IPS-NIHi7 (cell line): ENCODE measurements around the gene PTGR3.
"Not testable (repeated sequence)": the region's sequence is repeated elsewhere in the genome, so short reads cannot be mapped to it uniquely, and the experiment has no call there.

Experiments
- DNase-seq: peaks from one replicate; pipeline ENCODE4 v3.0.0; 2012; ENCODE audit warnings: mixed read lengths; ENCODE audit errors: extremely low spot score

The PTGR3 gene

DNA sequence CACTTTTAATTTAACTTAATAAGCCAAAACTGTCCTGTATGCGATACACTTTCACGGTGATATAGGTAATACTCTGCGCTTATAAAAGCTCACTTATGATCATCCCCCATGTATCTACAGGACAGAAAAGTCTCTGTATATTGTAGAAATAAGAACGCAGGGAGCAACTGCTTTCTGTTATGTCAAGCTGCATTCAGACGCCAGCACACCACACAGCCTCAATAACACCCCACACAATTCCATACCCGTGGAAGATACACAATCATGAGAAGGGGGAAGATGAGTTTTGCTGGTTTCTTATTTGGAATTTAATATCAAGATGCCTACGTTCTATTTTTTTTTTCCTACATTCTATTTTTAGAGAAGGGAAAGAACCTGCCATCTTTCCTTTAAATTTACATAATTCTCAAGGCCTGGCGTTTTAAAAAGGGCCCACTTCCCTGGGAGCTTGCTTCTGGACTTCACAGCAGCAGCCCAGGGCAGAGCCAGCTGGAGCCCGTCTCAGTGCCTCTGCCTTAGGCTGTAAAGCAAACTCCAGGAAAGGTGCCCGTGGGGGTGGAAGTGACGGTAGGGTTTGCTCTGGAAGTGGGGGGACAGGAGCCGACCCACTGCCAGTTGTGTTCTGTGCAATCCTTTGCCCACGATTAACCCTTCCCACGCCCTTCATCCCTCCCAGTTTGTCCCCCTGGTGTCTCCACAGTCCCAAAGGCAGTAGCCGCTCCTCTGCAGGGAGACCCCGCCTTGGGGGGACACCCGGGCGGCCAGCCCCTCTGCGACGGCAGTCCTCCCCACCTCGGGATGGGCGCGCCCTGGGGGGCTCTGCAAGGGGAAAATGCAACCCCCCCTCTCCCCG lies 5.3 kb downstream of the PTGR3 start:
- no peak for DNase-seq

DNA sequence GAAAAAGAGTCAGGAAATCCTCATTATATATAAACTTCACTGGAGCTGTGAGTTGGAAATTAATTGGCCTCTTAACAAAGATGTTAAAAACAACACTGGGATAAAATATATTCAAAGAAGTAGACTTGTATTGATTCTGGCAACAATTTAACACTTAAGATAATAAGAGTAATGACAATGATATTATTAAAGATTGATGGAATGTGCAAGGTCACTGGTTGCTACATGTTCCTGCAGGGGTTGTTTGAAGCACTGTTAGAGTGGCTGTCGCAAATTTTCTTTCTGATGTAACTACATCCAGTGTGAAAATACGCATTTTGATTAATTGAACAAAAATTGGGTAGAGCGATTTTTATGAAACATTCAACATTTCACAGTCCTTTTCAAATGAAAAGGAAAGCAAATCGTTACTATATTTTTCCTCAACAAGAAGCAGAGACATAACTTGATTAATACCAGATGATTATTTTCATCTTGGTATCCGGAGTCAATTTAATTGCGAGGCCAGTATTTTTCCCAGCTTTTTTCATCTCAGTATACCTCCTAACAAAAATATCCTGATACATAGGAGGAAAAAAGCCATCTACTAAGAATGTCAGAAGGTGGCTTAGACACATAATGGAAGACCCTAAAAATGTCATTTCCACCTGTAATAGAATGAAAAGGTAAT lies 6.1 kb downstream of the PTGR3 start:
- DNase-seq = no peak

GRCh38 chr18:75201282-75202270 lies 7.4 kb downstream of the PTGR3 start:
- no peak for DNase-seq

- DNase-seq = no peak
Observed at GRCh38 chr18:75200605-75201280, 8.2 kb downstream of the PTGR3 start.

DNA sequence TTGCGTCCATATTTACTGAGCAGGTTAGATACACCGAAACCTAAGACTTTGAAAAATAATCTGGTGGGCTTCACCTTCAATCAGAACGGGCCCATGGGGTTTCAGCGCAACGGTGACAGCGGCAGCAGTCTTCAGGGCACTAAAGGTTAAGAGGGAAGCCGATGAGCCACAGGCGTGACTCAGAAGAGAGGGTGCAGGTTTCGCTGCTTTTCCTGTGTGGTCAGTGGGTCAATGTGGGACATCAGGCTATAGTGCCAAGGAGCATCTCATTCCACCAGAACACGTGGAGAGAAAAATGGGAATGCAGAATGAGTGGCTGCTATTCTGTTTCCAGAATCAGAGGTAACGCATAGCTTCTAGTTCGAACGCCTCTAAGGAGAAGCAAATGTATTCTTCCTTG lies 8.9 kb downstream of the PTGR3 start:
- no peak for DNase-seq

DNA sequence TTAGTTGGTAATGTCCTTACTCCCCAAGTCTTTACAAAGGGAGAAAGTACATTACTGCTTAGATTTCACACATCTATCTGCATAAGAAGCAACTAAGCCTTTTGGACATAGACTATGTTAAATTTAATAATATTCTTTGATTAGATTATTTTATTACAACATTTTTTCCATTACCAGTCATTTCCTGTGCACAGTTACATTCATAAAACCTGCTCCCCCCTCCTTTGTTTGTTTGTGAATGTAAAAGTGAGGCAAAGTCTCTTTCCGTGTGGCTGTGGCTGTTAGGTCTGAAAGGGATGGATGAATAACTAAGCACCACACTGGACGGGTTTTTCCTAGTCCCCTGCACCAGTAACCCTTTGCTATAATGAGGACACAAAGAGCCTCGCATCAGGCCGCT lies 9.6 kb downstream of the PTGR3 start:
- DNase-seq = no peak

DNA sequence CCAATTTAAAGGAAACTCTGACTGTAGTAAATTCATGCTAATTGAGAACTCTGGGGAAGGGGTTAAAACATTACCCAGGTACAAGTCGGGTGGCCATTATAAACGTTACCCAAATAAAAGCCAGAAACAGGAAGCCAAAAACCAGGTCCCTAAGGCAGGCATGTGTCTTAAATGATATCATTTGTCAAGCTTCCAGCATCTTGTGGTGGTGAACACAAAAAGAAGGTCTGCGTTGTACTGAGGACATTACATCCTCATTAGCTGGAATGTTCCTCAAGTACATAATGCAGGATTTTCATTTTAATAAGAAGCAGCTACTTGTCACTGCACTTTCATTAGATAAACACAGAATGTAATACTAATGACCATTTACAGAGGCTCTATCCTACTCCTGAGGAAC lies 10.9 kb downstream of the PTGR3 start:
- no peak for DNase-seq

DNA sequence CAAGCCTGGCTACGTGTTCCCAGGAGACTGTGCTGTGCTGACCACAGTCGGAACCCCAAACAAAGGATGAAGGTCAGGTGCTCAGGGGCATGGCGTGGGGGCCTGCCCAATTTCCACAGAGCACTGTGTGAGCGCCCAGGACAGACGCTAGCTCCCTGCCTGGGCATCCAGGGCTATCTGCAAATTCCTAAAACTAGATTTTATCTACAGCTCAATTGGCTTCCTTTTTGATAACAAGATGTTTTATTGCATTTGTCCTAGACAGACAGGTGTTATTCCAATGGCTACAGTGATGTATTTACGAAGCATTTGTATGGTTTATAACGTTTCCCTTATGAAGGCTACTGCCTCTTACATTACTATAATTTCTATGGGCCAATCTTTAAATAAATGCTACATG lies 16.0 kb downstream of the PTGR3 start:
- DNase-seq = no peak

GRCh38 chr18:75189696-75190095 lies 19.2 kb downstream of the PTGR3 start:
- DNase-seq = no peak

- DNase-seq = not testable (repeated sequence)
Observed at GRCh38 chr18:75187702-75188101, 21.2 kb downstream of the PTGR3 start.

DNA sequence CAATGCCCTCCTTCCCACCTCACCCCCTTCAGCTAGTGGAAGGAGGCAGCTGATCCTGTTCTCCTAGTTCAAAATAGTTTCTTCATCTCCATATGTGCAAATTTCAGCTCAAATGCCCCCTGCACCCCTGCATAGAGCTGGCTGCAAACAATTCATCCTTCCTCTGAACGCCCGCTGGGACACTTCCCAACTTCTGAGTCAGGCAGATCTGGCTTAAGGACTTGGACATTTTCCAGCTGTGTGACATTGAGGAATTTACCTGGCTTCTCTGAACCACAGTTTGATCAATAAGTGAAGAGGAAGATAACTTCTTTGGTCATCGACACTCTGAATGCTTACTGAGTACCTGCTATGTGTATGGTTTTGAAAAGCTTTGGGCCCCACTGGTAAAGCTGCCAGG lies 23.5 kb downstream of the PTGR3 start:
- no peak for DNase-seq

- DNase-seq = no peak
Observed at GRCh38 chr18:75183973-75184493, 24.9 kb downstream of the PTGR3 start.

DNA sequence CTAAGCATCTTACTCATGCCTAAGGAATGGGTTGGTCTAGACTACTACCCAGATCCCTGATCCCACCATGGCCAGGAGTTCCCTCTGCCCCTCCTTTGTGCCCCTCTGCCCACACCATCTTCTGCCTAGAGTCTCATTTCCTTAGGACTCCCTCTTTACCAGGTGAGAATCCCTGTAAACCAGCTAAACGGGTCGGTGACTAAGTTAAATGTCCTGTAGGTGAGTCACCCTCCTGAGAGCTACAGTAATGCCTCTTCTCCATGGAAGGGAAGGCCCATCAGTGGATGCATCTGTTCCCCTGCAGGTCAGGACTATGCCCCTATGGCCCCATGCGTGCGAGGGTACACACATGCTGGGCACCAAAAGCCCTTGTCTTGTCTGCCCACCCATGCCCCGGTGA lies 25.4 kb downstream of the PTGR3 start:
- DNase-seq = no peak

DNA sequence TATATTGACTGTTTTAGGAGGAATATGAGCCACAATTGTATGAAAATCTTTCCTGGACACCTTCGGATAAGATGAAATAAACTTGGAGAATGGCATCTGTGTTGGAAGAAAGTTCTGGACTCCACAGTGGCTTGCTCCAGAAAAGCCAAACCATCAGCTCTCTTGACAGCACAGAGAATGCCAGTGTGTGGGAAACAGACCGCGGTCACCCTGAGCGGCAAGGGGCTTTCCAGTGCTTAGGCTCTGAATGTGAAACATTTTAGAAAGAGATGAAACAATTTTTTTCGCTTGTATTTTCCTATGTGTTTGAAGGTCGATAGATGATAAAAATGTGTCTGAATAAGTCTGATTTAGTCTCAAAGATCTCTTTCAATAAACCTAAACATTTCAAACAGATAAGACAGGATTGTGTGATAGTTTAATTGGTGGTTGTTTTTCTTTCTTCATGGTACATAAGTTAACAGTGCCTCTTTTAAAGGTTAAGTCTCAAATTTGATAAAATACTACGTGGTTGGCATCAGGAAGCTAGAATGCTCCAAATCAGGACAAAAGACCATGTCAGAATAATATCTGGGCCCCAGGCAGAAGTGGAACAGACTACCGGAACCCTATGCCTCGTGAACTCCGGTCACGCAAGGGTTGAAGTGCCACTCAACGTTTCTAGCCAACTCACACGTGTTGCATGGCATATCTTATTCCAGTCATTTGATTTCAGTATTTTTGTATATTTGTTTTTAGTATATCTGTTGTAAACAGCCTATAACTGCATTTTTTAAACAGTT lies 28.9 kb downstream of the PTGR3 start:
- DNase-seq = no peak

DNA sequence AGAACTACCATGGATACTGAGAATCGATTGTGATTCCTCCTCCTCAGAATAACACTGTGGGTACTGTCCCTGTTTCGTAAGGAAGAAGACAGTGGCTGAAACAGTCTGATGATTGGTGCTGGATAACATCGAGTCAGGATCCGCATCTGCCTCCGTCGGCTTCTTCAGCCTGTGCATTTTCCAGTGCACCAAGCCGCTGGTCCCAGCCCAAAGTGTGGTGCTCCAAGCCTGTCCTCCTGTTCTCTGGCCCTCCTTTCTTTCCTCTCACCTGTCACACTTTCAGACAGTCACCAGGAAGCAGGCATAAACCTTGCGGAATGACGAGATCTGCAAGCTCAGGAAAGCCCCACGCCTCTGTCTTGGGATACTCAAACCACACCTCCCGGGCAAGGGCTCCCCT lies 30.6 kb downstream of the PTGR3 start:
- DNase-seq = no peak

GRCh38 chr18:75176849-75177248 lies 32.1 kb downstream of the PTGR3 start:
- DNase-seq = no peak

DNA sequence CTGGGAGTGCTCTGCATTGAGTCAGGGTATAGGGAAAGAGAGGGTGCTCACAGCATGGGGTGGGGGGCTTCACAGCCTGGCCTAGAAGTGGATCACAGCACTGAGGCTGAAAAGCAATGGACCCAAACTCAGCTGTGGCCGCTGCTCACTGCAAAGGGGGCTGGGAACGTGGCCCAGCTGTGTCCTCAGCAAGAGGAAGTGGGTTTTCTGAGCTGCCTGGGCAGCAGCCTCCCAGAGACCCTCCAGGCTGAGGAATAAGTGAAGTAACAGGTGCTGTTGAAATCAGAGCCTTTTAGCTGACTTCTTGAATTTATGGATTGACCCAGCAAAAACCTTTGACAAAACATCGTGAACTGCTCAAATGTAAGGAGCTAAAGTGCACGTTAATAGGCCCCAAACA lies 35.2 kb downstream of the PTGR3 start:
- no peak for DNase-seq

- DNase-seq = peak; percentile 46
Observed at GRCh38 chr18:75173125-75173432, 35.9 kb downstream of the PTGR3 start.

DNA sequence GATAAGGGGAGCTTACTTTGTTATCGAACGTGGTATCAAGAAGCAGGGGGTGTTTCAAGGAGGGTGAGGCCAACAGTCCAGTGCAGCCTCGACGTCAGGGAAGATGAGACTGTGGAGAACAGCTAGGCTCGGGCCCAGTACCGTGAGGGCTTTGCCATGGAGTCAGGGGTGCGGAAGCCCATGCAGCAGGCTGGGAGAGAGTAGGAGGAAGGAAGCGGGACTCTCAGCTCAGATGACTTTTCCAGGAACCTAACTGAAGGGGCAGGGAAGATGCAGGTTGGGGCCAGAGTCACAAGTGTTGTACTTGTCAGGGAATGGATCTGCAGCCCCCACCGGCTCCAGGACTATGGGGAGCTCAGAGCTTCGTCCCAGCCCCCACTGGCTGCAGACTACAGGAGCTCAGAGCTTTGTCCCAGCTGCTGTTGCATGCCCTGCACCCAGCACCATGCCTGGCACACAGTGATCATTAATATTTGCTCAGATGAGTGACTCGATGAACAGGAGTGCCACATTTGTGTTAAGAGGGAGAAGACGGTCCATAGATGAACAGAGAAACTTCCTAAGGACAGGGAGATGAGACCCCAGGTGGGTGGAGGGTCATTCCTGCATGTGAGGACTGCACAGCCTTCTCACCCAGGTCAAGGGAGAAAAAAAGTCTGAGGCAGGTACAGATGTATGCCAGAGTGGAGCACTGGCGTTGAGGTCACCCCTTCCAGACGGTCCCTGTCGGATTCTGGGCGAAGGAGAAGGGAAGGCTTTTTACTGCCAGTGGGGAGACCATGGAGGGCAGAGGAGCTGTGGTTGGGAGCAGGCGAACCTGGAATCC lies 36.4 kb downstream of the PTGR3 start:
- no peak for DNase-seq

GRCh38 chr18:75170916-75171315 lies 38.0 kb downstream of the PTGR3 start:
- no peak for DNase-seq
